HepG2 (cell line): ENCODE results near the gene PLEKHG2. TPM values are rescaled to one million over a fixed set of nuclear protein-coding genes. Genes with fewer than 3 reads are reported as not detected.

Experiments
- CREB1 ChIP-seq, 2 experiments: fragments of 450-650 bp in 1 of 2; IDR thresholded peaks; 2 replicates each; pipeline ENCODE4 v1.6.1; 2016 to 2017; ENCODE audit warnings: control low read depth in 1 of 2, mild to moderate bottlenecking in 1 of 2, missing compliant biosample characterization in 1 of 2, missing genetic modification characterization in 1 of 2
- KLF15 ChIP-seq: sonication (generic); formaldehyde crosslinking; IDR thresholded peaks from 2 replicates; pipeline ENCODE4 v1.8.1; 2023; ENCODE audit warnings: borderline replicate concordance, mild to moderate bottlenecking, inconsistent platforms, missing genetic modification reagents, mixed read lengths
- MLXIP ChIP-seq: sonication (generic); formaldehyde crosslinking; IDR thresholded peaks from 2 replicates; pipeline ENCODE4 v1.9.0; 2021; ENCODE audit warnings: missing genetic modification reagents, borderline replicate concordance
- SCMH1 ChIP-seq: sonication (generic); formaldehyde crosslinking; IDR thresholded peaks from 2 replicates; pipeline ENCODE4 v1.9.0; 2021; ENCODE audit warnings: missing genetic modification reagents, mild to moderate bottlenecking, borderline replicate concordance
- SRY ChIP-seq: sonication (generic); formaldehyde crosslinking; IDR thresholded peaks from 2 replicates; pipeline ENCODE4 v1.8.0; 2022; ENCODE audit warnings: mild to moderate bottlenecking, missing genetic modification reagents
- TOE1 ChIP-seq: sonication (generic); formaldehyde crosslinking; IDR thresholded peaks from 2 replicates; pipeline ENCODE4 v1.4.0; 2020; ENCODE audit warnings: mild to moderate bottlenecking, missing genetic modification reagents
- ZMYM3 ChIP-seq: sonication (generic); formaldehyde crosslinking; IDR thresholded peaks from 2 replicates; pipeline ENCODE4 v1.5.1; 2020; ENCODE audit warnings: mild to moderate bottlenecking, missing genetic modification reagents
- ZNF256 ChIP-seq: sonication (generic); formaldehyde crosslinking; conservative IDR thresholded peaks from 2 replicates; pipeline ENCODE4 v1.4.0; 2020; ENCODE audit warnings: missing genetic modification reagents
- ZNF672 ChIP-seq: sonication (generic); formaldehyde crosslinking; IDR thresholded peaks from 2 replicates; pipeline ENCODE4 v1.8.1; 2022; ENCODE audit warnings: missing genetic modification reagents
- ZNF713 ChIP-seq: sonication (generic); formaldehyde crosslinking; IDR thresholded peaks from 2 replicates; pipeline ENCODE4 v1.4.0; 2020; ENCODE audit warnings: mild to moderate bottlenecking, missing genetic modification reagents
- ZNF883 ChIP-seq: sonication (generic); formaldehyde crosslinking; IDR thresholded peaks from 2 replicates; pipeline ENCODE4 v1.5.1; 2020; ENCODE audit warnings: mild to moderate bottlenecking, missing genetic modification reagents; ENCODE audit errors: not compliant biosample characterization
- polyA plus RNA-seq, 8 experiments: library from polyadenylated mRNA; depleted of rRNA in 3 of 8; stranded (reverse) in 7 of 8; unstranded in 1 of 8; fragments of >200 nt; fragmentation: Illumina TruSeq in 4 of 8; extraction: Trizol in 4 of 8; gene quantifications; 2 replicates each; pipeline versions ENCODE4 v1.2.1 to v1.2.3, GENCODE V29; 2011 to 2016; ENCODE audit warnings: low read depth in 4 of 8, missing spikeins in 1 of 8, mixed read lengths in 1 of 8; ENCODE audit not compliant: insufficient read depth in 1 of 8
- total RNA-seq, 5 experiments: library from RNA; depleted of rRNA; stranded (reverse); fragments of >200 nt; fragmentation: Illumina TruSeq; extraction: Trizol; gene quantifications; 2 replicates each; pipeline ENCODE4 v1.2.3, GENCODE V29; 2016; ENCODE audit warnings: low read depth in 1 of 5
- TF ChIP-seq, protein P1 (sequence below): sonication (generic); formaldehyde crosslinking; IDR thresholded peaks from 2 replicates; pipeline ENCODE4 v1.4.0; 2020; ENCODE audit warnings: missing genetic modification reagents, borderline replicate concordance
- TF ChIP-seq, protein P2 (sequence below): sonication (generic); formaldehyde crosslinking; IDR thresholded peaks from 2 replicates; pipeline ENCODE4 v1.5.1; 2020; ENCODE audit warnings: mild to moderate bottlenecking, missing genetic modification reagents, moderate library complexity
- TF ChIP-seq, protein P3 (sequence below): sonication (generic); formaldehyde crosslinking; conservative IDR thresholded peaks from 2 replicates; pipeline ENCODE4 v1.8.0; 2022; ENCODE audit warnings: missing genetic modification reagents

PLEKHG2 gene
- total and polyA plus RNA-seq, 2 of the 13 experiments (the other 11 are each of a cell fraction or from before 2014, with no cell fraction given) = 3.6 to 6.8 TPM

GRCh38 chr19:39390751-39391437 is 21.6 kb upstream of the PLEKHG2 start, which contains the start of the genes MED29 and PAF1 (continued):
- TF ChIP-seq, protein P1, sequence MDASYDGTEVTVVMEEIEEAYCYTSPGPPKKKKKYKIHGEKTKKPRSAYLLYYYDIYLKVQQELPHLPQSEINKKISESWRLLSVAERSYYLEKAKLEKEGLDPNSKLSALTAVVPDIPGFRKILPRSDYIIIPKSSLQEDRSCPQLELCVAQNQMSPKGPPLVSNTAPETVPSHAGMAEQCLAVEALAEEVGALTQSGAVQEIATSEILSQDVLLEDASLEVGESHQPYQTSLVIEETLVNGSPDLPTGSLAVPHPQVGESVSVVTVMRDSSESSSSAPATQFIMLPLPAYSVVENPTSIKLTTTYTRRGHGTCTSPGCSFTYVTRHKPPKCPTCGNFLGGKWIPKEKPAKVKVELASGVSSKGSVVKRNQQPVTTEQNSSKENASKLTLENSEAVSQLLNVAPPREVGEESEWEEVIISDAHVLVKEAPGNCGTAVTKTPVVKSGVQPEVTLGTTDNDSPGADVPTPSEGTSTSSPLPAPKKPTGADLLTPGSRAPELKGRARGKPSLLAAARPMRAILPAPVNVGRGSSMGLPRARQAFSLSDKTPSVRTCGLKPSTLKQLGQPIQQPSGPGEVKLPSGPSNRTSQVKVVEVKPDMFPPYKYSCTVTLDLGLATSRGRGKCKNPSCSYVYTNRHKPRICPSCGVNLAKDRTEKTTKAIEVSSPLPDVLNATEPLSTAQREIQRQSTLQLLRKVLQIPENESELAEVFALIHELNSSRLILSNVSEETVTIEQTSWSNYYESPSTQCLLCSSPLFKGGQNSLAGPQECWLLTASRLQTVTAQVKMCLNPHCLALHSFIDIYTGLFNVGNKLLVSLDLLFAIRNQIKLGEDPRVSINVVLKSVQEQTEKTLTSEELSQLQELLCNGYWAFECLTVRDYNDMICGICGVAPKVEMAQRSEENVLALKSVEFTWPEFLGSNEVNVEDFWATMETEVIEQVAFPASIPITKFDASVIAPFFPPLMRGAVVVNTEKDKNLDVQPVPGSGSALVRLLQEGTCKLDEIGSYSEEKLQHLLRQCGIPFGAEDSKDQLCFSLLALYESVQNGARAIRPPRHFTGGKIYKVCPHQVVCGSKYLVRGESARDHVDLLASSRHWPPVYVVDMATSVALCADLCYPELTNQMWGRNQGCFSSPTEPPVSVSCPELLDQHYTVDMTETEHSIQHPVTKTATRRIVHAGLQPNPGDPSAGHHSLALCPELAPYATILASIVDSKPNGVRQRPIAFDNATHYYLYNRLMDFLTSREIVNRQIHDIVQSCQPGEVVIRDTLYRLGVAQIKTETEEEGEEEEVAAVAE = no peak; the same call in 1 of the 2 replicates
- TF ChIP-seq SRY (CRISPR knock-in tag) (peak; percentile 77), ZNF256 (CRISPR knock-in tag) (no peak), ZNF713 (CRISPR knock-in tag) (no peak), ZMYM3 (no peak), KLF15 (CRISPR knock-in tag) (no peak), ZNF672 (no peak), ZNF883 (peak; percentile 61), CREB1 (IDR thresholded peaks at IDR 0.05) (peak; percentile 94), CREB1 (CRISPR knock-in tag; IDR thresholded peaks at IDR 0.05) (peak; percentile 93), MLXIP (CRISPR knock-in tag) (no peak), TOE1 (no peak), SCMH1 (CRISPR knock-in tag) (no peak)
- TF ChIP-seq, protein P2, sequence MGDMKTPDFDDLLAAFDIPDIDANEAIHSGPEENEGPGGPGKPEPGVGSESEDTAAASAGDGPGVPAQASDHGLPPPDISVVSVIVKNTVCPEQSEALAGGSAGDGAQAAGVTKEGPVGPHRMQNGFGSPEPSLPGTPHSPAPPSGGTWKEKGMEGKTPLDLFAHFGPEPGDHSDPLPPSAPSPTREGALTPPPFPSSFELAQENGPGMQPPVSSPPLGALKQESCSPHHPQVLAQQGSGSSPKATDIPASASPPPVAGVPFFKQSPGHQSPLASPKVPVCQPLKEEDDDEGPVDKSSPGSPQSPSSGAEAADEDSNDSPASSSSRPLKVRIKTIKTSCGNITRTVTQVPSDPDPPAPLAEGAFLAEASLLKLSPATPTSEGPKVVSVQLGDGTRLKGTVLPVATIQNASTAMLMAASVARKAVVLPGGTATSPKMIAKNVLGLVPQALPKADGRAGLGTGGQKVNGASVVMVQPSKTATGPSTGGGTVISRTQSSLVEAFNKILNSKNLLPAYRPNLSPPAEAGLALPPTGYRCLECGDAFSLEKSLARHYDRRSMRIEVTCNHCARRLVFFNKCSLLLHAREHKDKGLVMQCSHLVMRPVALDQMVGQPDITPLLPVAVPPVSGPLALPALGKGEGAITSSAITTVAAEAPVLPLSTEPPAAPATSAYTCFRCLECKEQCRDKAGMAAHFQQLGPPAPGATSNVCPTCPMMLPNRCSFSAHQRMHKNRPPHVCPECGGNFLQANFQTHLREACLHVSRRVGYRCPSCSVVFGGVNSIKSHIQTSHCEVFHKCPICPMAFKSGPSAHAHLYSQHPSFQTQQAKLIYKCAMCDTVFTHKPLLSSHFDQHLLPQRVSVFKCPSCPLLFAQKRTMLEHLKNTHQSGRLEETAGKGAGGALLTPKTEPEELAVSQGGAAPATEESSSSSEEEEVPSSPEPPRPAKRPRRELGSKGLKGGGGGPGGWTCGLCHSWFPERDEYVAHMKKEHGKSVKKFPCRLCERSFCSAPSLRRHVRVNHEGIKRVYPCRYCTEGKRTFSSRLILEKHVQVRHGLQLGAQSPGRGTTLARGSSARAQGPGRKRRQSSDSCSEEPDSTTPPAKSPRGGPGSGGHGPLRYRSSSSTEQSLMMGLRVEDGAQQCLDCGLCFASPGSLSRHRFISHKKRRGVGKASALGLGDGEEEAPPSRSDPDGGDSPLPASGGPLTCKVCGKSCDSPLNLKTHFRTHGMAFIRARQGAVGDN (CRISPR knock-in tag) = peak; percentile 84
- TF ChIP-seq, protein P3, sequence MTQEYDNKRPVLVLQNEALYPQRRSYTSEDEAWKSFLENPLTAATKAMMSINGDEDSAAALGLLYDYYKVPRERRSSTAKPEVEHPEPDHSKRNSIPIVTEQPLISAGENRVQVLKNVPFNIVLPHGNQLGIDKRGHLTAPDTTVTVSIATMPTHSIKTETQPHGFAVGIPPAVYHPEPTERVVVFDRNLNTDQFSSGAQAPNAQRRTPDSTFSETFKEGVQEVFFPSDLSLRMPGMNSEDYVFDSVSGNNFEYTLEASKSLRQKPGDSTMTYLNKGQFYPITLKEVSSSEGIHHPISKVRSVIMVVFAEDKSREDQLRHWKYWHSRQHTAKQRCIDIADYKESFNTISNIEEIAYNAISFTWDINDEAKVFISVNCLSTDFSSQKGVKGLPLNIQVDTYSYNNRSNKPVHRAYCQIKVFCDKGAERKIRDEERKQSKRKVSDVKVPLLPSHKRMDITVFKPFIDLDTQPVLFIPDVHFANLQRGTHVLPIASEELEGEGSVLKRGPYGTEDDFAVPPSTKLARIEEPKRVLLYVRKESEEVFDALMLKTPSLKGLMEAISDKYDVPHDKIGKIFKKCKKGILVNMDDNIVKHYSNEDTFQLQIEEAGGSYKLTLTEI (CRISPR knock-in tag) = no peak
